Measurements from ENCODE around the gene CMTR1. TPM values are rescaled to one million over a fixed set of nuclear protein-coding genes. Genes with fewer than 3 reads are reported as not detected.

Gene CMTR1
- total RNA-seq, 4 donors from 2014 or later: 39.3 to 45.0 (median 40.9) TPM

DNA sequence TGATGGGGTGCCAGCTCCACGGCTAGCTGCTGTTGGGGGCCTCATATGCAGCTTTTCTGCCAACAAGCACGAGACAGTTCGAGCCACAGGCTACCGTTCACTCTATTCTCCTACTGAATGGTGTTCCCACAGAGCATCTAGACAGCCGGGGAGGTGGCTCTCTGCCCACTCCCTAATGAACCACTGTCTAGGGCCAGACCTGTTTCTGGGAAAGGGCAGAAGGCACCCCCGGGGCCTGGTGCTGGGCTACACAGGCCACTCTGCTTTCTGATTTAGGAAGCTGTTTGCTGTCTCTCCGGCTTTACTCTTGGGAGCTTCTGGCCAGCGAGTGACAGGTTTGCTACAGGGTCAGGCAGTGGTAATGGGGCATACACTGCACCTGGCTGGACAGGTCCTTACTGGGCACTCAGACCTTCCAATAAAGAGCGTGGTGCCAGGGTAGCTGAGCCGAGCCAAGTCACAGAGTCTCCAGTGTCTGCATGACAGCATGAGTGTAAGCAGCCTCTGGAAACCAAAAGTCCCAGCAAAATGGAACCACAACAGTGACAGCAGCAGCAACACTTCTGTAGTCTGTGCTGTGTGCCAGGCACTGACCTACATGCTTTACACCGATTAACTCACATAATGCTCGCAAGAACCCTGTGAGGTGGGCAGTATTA is 58.3 kb downstream of the CMTR1 start:
- Histone ChIP-seq H3K4me3 (no peak overlapping the region), H3K27ac (no peak overlapping the region), H3K36me3 (peaks cover 0 to 6% (median 0%) of the 10 kb centered on the region in 3 donors), H3K9me3 (no peaks in the 10 kb centered on the region), H3K27me3 (no peaks in the 10 kb centered on the region), H3K4me1 (peaks cover 0 to 4% (median 0%) of the 10 kb centered on the region in 4 donors)
- 58 to 59% methylated on average over 12 of the region's 12 CpGs for WGBS, 2 donors
- TF ChIP-seq POLR2A (IDR thresholded peaks at IDR 0.05): no peak
- DNase-seq (ENCODE audit: low spot score in 2 of 2): no peak

DNA sequence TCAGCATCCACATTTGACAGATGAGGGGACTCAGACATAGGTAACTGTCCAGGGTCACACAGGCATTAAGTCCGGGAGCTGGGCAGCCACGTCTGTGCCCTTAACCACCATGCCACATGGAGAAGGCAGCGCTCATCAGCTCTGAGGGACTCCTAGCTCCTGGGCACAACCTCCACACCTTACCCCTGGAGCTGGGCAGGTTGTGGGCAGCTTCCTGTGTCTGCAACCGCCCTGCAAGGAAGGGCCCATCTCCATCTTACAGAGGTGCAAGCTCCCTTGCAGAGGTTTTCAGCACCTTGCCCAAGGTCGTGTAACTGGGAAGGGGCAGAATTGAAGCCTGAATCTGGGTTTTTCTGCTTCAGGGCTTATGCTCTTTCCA is 58.8 kb downstream of the CMTR1 start:
- Histone ChIP-seq H3K9me3 (no peaks in the 10 kb centered on the region), H3K4me3 (no peak overlapping the region), H3K27ac (no peak overlapping the region), H3K36me3 (peaks cover 0 to 6% (median 0%) of the 10 kb centered on the region in 3 donors), H3K27me3 (no peaks in the 10 kb centered on the region), H3K4me1 (peaks cover 0 to 4% (median 0%) of the 10 kb centered on the region in 4 donors)
- no peak for DNase-seq (ENCODE audit: low spot score in 2 of 2)
- no peak for TF ChIP-seq EP300 (IDR thresholded peaks at IDR 0.05)
- TF ChIP-seq, protein P1, sequence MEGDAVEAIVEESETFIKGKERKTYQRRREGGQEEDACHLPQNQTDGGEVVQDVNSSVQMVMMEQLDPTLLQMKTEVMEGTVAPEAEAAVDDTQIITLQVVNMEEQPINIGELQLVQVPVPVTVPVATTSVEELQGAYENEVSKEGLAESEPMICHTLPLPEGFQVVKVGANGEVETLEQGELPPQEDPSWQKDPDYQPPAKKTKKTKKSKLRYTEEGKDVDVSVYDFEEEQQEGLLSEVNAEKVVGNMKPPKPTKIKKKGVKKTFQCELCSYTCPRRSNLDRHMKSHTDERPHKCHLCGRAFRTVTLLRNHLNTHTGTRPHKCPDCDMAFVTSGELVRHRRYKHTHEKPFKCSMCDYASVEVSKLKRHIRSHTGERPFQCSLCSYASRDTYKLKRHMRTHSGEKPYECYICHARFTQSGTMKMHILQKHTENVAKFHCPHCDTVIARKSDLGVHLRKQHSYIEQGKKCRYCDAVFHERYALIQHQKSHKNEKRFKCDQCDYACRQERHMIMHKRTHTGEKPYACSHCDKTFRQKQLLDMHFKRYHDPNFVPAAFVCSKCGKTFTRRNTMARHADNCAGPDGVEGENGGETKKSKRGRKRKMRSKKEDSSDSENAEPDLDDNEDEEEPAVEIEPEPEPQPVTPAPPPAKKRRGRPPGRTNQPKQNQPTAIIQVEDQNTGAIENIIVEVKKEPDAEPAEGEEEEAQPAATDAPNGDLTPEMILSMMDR (IDR thresholded peaks at IDR 0.05): no peak
- TF ChIP-seq POLR2A (IDR thresholded peaks at IDR 0.05): no peak
- 80 to 85% methylated on average over 5 of the region's 5 CpGs for WGBS, 2 donors

DNA sequence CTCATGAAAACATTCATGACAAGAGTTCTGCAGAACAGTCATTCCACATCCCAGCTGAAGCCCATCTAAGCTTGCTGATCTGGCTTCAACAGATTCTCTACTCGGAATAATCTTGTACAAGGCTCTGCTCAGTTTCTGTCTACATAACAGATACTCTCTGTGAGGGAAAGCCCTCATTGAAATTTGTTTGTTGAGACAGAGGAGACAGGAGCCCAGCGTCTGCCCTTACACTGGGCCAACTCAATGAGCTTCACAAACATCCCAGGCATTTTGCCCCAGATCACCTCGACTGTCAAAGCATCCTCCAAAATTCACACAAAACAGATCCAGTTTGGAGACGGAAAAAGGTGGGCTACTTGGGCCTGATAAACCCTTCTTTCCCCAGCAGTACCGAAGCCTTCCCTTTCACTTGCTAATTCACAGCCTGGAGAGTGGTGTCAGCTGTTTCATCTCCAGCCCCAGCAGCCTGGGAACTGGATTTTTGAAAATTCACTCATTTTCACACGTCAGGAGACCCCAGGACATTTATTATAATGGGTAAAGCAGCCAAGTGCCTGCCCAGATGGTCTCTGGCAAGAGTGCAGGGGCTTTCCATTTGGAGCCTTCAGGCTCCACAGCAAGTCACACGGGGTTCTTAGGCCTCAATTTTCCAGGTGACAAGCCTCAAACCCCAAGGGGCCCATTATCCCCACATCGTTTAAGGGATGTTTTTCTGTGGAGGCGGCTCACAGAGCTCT is 59.4 kb downstream of the CMTR1 start:
- DNase-seq (ENCODE audit: low spot score in 2 of 2): no peak
- Histone ChIP-seq H3K4me3 (no peak overlapping the region), H3K4me1 (peaks cover 0 to 4% (median 0%) of the 10 kb centered on the region in 4 donors), H3K9me3 (no peaks in the 10 kb centered on the region), H3K27me3 (no peaks in the 10 kb centered on the region), H3K36me3 (peaks cover 0 to 6% (median 0%) of the 10 kb centered on the region in 3 donors), H3K27ac (no peak overlapping the region)
- WGBS, 2 donors: 50 to 56% methylated on average over 9 of the region's 9 CpGs
- TF ChIP-seq, protein P1 (IDR thresholded peaks at IDR 0.05): no peak
- TF ChIP-seq EP300 (IDR thresholded peaks at IDR 0.05): no peak
- TF ChIP-seq POLR2A (IDR thresholded peaks at IDR 0.05): no peak

DNA sequence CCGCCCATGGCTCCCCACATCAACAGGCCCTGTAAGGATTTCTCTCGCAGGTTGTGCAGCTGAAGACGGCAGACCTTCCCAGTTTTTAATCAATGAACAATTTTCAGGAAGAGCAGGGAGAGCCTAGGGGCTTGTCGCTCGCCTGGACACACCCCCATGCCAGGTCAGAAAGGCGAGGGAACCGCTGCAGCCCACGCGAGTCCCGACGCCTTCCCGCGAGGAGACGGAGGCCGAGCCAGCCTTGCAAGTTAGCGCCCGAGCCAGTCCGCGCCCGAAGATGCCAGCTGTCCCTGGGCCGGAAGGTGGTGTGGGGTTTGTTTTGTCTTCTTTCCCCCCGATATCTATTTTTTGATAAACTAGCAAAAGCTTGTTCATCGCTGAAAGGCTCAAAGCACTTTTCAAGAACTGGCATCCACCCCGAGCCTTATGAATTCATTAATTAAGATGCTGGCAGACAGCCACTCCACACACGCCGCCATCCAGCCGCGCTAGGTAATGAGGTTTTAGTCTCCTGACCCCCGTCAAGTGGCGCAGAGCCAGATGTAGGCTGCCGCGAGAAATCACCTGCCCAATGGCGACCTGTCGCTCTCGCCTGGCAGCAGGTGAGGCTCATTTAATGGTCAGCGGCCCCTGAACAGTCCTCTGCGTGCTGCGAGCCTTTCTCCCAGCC is 60.1 kb downstream of the CMTR1 start:
- Histone ChIP-seq H3K27ac (no peak overlapping the region), H3K9me3 (no peaks in the 10 kb centered on the region), H3K27me3 (no peaks in the 10 kb centered on the region), H3K4me3 (no peak overlapping the region), H3K36me3 (peaks cover 0 to 4% (median 0%) of the 10 kb centered on the region in 3 donors), H3K4me1 (peaks cover 0 to 4% (median 0%) of the 10 kb centered on the region in 4 donors)
- no peak for TF ChIP-seq EP300 (IDR thresholded peaks at IDR 0.05)
- TF ChIP-seq, protein P1 (IDR thresholded peaks at IDR 0.05): no peak
- TF ChIP-seq POLR2A (IDR thresholded peaks at IDR 0.05): no peak
- no peak for DNase-seq (ENCODE audit: low spot score in 2 of 2)
- WGBS, 2 donors: 64 to 67% methylated on average over 36 to 37 of the region's 38 CpGs

DNA sequence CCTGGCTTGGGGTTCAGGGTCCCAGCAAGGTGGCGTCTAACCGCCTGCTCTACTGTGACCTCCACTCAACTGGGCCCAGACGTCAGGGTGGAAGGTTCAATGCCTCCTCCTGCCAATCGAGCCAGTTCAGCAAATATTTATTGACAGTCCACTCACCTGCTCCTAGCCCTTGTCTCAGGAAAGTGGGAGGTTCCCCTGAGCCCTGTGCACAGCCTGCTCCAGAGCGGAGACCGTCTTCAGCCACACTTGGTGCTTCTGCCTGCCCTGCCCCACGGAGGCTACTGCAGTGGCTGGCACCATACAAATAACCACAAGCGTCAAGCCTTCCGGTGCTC is 60.6 kb downstream of the CMTR1 start:
- H3K4me3 ChIP-seq: no peak overlapping the region
- H3K4me1 ChIP-seq: peaks cover 0 to 4% (median 0%) of the 10 kb centered on the region in 4 donors
- no peaks in the 10 kb centered on the region for H3K27me3 ChIP-seq
- TF ChIP-seq EP300 (IDR thresholded peaks at IDR 0.05) (no peak), POLR2A (IDR thresholded peaks at IDR 0.05) (no peak)
- TF ChIP-seq, protein P1 (IDR thresholded peaks at IDR 0.05): no peak
- no peak for DNase-seq (ENCODE audit: low spot score in 2 of 2)
- H3K27ac ChIP-seq: no peak overlapping the region
- no peaks in the 10 kb centered on the region for H3K9me3 ChIP-seq
- WGBS, 2 donors: 88 to 90% methylated on average over 9 of the region's 9 CpGs
- no peaks in the 10 kb centered on the region for H3K36me3 ChIP-seq

Data from tibial nerve (tissue), 4 donors.